ENCODE results near the gene ARHGEF28.

ARHGEF28 gene

DNA sequence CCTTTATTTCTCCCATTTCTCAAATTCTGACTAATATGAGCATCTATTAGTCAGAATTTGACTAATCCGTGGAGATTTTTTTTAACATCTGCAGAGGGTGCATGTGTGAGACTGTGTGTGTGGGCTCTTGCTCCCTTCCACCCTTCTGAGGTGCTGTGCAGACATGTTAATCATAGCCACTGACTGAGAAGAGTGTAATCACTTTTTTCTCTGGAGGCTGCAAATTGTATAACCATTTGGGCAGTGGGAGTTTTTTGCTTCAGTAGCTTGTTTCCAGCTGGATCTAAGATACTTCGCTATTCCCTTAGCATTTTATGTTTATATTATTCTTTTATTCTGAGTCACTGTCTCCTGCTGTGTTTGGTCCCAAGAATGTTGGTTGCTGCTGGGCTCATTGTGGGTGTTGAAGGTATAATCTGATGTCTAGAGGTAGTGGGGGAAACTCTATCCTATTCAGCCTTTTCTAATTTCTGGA lies 66.2 kb downstream of the ARHGEF28 start:
- no peak for DNase-seq (ENCODE audit: low spot score)

- no peak for DNase-seq (ENCODE audit: low spot score)
These were observed 67.0 kb downstream of the ARHGEF28 start for GRCh38 chr5:73692981-73693380.

DNA sequence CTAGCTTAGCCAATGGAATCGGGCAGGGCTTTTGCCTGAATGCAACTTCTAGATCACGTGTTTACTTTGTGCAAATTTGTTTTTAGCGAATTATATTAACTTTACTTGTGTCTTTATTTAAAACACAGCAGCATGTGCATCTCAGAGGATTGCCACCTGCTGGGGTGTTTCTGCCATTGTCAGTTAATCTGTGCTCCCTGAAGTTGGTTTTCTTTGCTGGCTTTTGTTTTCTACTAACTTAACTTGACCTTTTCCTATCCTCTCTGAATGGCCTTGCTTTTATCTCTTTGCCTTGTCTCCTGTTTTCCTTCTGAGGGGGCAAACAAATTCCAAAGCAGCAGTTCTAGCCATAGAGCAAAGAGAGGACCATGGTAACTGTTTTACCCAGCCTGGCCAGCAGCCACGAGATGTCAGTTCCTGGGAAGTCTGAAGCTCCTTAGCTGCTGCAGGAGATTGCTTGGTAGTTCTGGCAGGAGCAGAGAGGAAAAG lies 67.6 kb downstream of the ARHGEF28 start:
- DNase-seq (ENCODE audit: low spot score), result no peak

DNA sequence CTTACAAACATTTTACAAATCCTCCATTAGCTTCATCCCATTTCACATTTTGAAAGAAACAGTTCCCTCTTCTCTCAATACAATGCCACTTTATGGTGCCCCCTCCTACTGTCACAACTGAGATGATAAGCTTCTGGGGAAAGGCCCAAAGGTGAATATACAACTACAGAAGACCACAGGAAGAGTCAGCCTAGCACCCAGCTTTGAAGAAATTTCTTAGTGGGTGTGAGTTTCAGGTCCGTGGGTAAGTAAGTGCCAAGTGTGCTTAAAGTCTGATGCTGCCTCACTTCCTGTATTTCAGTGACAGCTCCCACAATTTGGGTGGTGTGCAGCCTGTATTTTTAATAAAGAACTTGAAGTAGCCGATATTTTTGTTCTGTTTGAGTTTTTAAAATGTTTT lies 68.1 kb downstream of the ARHGEF28 start:
- no peak for DNase-seq (ENCODE audit: low spot score)

GRCh38 chr5:73698011-73698410 lies 72.0 kb downstream of the ARHGEF28 start:
- no peak for DNase-seq (ENCODE audit: low spot score)

GRCh38 chr5:73701566-73701965 lies 75.6 kb downstream of the ARHGEF28 start:
- DNase-seq (ENCODE audit: low spot score), result no peak

DNA sequence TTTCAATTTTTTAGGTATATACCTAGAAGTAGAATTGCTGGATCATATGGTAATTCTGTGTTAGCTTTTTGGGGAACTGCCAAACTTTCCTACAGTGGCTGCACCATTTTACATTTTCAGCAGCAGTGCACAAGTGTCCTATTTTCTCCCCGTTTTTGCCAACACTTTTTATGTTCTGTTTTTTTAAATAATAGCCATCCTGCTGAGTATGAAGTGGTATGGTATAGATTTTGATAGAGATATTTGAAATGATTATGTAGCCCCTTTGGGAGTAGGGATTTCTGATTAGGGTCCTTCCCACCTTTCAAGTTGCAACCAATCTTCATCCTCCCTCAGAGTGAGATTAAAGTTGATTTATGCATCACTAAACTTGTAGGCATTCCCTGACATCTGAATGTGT lies 76.5 kb downstream of the ARHGEF28 start:
- DNase-seq (ENCODE audit: low spot score), result no peak

- no peak for DNase-seq (ENCODE audit: low spot score)
These were observed 77.0 kb downstream of the ARHGEF28 start for GRCh38 chr5:73702951-73703350.

- DNase-seq (ENCODE audit: low spot score), result no peak
These were observed 79.4 kb downstream of the ARHGEF28 start for GRCh38 chr5:73705364-73705763.

DNA sequence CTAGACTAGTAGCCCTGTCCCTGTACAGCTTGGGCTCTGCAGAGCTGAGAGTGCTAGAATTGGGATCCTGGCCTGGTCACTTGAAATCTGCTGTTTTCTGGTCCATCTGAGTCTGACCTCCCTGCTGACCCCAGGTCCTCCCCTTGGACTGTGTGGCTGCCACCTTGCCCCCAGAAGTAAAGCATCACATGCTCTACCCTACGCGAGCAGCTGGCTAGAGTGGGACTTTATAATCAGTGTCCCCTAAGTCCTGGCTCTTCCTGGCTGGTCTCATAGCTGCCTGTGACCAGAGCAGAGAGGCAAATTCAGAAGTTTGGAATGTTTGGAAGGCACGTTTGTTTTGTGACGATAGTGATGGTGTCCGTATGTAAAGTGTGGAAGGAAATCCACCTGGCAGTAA lies 81.0 kb downstream of the ARHGEF28 start:
- no peak for DNase-seq (ENCODE audit: low spot score)

DNA sequence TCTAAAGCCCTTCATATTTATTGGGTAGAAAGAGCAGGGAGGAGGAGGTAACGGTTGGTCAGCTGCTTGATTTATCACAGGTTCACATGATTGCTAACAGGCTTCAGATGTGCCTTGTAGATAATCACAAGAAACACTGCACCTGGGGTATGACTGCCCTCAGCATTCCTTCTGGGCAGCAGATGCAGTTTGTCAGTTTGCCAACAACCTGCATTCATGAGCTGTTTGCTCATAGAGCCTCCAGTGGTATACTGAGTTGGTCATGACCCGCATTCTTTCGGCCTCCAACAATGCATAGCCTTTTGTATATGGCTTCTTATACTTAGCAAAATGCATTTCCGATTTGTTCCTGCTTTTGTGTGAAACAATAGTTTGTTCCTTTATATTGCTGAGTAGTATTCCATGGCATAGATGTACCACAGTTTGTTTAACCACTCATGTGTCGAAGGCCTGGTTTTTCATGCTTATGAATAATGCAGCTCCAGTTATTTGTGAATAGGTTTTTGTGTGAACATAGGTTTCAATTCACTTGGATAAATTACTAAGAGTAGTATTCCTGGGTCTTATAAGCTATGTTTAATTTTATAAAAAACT lies 83.6 kb downstream of the ARHGEF28 start:
- DNase-seq (ENCODE audit: low spot score), result no peak

DNA sequence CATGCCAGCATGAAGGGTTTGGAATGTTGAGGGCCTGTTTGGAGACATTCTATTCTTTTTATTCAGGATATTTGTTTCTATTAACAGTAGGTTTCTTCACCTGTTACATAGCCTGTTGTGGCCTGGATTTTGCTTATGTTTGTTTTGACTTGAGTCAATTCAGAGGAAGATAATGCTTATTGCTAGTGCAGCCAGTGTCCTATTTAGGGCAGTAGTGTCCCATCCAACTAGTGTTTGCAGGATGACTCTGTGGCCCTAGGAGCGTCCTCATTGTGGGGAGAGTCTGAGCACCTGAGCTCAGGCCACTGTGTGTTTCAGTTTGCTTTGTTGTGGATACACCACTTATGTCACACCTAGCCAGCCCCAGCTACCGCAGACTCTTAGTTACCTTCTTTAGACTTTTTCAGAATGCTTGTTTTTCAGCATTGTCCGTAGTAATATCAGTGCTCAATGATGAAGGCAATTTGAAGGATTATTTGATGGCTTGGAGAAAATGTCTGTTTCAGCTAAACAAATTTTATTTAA lies 90.3 kb downstream of the ARHGEF28 start:
- DNase-seq (ENCODE audit: low spot score), result no peak

DNA sequence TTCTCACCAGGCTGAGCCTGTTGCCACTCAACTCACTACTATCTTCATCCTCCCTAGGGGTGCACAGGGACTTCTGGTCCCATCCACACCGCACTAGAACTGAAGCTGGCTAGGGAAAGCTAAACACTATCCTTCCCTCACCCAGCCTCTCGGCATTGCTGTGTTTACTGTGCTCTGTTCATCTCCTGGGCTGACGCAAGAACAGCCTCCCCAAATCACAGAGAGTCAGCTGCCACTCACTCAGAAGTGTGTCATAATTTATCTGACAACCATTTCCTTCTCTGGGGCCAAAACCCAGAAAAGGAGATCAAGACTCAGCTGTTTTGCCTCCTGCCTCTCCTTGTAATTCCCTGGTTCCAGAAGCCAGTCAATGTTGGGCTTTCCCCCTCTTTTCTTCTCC lies 92.8 kb downstream of the ARHGEF28 start:
- DNase-seq (ENCODE audit: low spot score), result no peak

- no peak for DNase-seq (ENCODE audit: low spot score)
These were observed 93.6 kb downstream of the ARHGEF28 start for GRCh38 chr5:73719632-73720031.

DNA sequence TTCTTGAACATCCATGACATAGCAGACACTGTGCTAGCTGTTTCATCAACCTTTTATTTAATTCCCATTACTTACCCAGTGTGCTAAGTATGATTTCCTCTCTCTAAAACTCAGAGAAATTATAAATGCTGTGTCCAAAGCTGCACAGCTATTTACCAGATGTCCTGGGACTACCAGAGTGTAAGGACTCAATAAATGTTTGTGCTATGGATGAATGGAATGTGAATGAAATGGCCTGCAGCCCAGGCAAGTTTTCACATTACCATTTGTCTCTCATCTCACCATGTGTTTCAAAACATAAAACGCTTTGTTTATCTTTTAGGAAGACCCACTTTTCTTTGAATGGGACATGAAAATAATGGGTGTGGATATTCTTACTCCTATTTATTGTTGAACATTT lies 96.2 kb downstream of the ARHGEF28 start:
- DNase-seq (ENCODE audit: low spot score), result no peak

DNA sequence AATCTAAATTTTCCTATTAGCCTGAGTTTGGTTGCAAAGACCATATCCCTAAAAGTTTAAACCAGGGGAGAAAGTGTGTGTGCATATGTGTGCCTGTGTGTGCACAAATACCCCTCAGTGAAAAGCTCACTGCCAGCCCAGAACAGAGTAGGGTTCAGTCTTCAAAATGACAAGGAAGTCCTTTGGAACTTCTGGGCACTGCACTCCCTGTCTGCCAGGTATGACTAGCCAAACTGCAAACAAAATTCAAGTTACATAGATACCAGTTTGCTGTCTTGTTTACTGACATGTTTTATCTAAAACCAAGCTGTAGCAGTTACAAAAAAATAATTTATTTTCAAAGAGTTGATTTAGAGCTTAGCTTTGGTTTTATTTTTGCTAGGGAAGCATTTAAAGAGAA lies 100.1 kb downstream of the ARHGEF28 start:
- DNase-seq (ENCODE audit: low spot score), result no peak

- no peak for DNase-seq (ENCODE audit: low spot score)
These were observed 100.7 kb downstream of the ARHGEF28 start for GRCh38 chr5:73726606-73727231.

DNA sequence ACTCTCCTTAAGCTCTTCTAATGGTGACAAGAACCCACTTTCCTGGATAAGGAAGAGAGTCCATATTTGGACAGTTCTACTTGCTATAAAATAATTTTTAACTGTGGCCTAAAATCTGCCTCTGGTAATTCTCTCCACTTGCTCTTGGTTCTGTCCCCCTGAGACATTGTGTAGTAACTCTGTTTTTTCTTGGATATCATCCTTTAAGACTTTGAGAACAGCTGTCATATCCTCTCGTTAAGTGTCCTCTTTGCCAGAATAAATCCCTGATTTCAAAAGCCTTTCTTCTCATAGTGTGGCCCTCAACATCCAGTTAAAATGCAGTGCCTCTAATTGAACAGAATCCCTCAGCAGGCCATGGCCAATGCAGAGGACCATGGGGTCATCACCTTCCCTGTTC lies 101.5 kb downstream of the ARHGEF28 start:
- no peak for DNase-seq (ENCODE audit: low spot score)

- DNase-seq (ENCODE audit: low spot score), result no peak
These were observed 102.7 kb downstream of the ARHGEF28 start for GRCh38 chr5:73728493-73729273.

- no peak for DNase-seq (ENCODE audit: low spot score)
These were observed 103.3 kb downstream of the ARHGEF28 start for GRCh38 chr5:73729329-73729728.

DNA sequence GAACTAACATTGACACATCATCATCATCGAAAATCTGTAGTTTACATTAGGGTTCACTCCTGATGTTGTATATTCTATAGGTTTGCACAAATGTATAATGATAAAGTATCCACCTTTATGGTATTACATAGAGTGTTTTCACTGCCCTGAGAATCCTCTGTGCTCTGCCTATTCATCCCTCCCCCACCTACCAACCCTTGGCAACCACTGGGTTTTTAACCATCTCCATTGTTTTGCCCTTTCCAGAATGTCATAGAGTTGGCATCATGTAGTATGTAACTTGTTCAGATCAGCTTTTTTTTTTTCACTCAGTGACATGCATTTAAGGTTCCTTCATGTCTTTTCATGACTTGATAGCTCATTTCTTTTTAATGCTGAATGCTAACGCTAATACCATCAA lies 106.0 kb downstream of the ARHGEF28 start:
- no peak for DNase-seq (ENCODE audit: low spot score)

DNA sequence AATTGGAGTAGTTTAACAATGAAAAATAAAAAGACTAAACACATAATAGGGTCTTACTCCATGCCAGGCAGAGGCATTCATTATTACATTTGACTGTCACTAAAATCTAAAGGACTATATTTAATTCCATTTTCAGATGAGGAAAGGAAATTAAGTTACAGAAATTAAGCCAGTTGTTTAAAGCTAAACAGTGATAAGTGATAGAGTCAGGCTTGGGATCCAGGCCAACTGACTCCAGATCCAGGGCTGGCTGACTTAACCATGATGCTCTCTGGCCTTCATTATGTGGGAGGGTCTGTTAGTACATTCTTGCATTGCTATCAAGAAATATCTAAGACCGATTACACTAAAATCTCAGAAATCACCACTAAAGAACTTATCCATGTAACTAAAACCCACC lies 107.2 kb downstream of the ARHGEF28 start:
- no peak for DNase-seq (ENCODE audit: low spot score)
